GM12892 (cell line): ENCODE data around the gene UBE2K.
A peak's percentile ranks its signal among the peaks of the same experiment; 100 is the strongest.
"Not testable (repeated sequence)": the region's sequence is repeated elsewhere in the genome, so short reads cannot be mapped to it uniquely, and the experiment has no call there.

Source experiments
- DNase-seq: peaks from one replicate; pipeline ENCODE4 v3.0.0; 2011; ENCODE audit not compliant: insufficient read length
- FAIRE-seq: peaks from 2 replicates; lab custom pipeline; 2011; peaks lifted over from hg19 to GRCh38; lab: Jason Lieb, UNC
- POLR2A ChIP-seq: IDR thresholded peaks from 2 replicates; pipeline ENCODE4 v1.6.1; 2011; ENCODE audit warnings: low read depth, low read length, control low read depth
- POLR2AphosphoS5 ChIP-seq: IDR thresholded peaks from 2 replicates; pipeline ENCODE4 v1.6.1; 2011; ENCODE audit warnings: low read depth, low read length, control low read depth
- TAF1 ChIP-seq: IDR thresholded peaks from 2 replicates; pipeline ENCODE4 v1.6.1; 2011; ENCODE audit warnings: low read depth, mild to moderate bottlenecking, control low read depth, low read length, borderline replicate concordance

The UBE2K gene

DNA sequence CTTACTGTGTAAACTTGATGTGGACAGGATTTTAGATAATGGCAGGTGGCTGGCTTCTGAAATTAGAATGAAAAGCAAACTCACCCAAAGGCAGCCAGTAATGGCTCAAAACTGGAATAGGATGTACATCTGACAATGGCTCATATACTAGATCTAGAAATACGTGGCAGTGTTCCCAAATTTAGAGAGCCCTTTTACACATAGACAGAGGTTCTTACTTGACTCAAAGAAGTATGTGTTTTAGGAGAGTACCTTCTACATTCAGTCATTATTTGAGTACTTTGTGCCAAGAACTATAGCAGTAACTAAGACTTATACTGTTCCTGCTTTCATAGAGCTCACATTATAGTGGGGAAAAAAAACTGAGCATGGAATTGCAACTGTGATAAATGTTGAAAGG is 48.0 kb downstream of the UBE2K start:
- DNase-seq (no peak), FAIRE-seq (peak; percentile 38)
- no peak for TF ChIP-seq TAF1
- TF ChIP-seq POLR2A = no peak
- TF ChIP-seq POLR2AphosphoS5 = no peak

DNA sequence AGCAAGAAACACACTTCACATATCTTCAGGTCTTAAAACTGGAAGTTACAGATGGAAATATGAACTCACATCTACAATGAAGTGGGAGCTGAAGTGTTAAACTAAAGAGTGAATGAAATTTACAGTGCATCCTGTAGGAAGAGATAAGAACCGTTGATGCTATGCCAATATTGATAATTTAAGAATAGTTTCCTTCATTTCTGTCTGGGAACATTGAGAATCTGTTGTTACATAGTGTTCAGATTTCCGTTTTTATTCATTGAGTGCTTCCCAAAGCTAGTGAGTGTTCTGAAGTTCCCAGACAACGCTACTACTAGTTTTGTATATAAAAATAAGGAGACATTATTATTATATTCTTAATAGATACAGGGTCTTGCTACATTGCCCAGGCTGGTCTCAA is 52.3 kb downstream of the UBE2K start:
- no peak for FAIRE-seq
- TF ChIP-seq TAF1 = no peak
- TF ChIP-seq POLR2A = no peak
- no peak for TF ChIP-seq POLR2AphosphoS5
- DNase-seq = no peak

DNA sequence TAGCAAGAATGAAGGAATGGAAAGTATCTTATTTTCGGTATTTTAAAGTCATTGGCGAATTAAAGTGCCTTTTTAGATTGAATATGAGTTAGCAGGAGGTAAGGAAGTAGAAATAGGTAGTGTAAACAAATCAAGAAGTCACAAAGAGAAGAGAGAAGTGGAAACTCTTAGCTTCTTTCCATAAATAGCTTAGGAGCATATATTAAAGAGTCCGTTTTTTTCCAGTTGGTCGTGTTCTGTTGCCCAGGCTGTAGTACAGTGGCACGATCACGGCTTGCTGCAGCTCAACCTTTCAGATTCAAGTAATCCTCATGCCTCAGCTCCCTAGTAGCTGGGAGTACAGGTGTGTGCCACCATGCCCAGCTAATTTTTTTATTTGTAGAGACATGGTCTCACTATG is 56.4 kb downstream of the UBE2K start:
- TF ChIP-seq TAF1 = no peak
- TF ChIP-seq POLR2AphosphoS5 = no peak
- TF ChIP-seq POLR2A = no peak
- FAIRE-seq (peak; percentile 48), DNase-seq (no peak)

DNA sequence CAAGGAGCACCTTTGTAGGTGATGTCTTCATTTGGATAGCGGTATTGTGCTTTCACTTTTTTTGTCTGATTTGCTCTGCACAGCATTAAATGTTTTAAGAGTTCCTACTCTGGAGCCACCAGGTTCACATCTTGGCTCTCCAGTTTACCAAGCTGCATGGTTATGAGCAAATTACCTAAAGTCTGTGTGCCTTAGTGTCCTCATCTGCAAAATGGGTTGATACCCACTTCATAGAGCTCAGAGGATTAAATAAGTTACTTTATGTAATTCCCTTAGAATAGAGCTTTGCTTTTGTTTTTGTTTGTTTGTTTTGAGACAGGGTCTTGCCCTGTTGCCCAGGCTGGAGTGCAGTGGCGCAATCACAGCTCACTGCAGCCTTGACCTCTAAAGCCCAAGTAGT is 58.2 kb downstream of the UBE2K start:
- FAIRE-seq (no peak), DNase-seq (no peak)
- TF ChIP-seq TAF1 (no peak), POLR2AphosphoS5 (no peak), POLR2A (no peak)

GRCh38 chr4:39758176-39758575 is 60.2 kb downstream of the UBE2K start:
- no peak for TF ChIP-seq POLR2A
- no peak for TF ChIP-seq TAF1
- no peak for TF ChIP-seq POLR2AphosphoS5
- FAIRE-seq = no peak
- no peak for DNase-seq

DNA sequence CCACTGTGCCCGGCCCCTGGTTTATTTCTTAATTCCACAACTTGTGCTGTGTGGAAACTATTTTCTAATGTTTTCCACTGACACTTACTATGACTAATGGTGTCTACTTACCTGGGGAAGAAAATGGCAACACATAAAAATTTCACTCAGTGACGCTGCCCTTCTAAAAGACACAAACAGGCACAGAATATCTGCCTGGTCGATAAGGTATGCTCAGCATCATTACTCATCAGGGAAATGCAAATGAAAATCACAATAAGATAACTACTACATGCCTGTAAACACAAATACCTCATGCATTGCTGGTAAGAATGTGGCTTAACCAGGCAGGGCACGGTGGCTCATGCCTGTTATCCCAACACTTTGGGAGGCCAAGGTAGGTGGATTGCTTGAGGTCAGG is 61.6 kb downstream of the UBE2K start:
- no peak for TF ChIP-seq TAF1
- TF ChIP-seq POLR2AphosphoS5 = no peak
- no peak for TF ChIP-seq POLR2A
- DNase-seq = no peak
- no peak for FAIRE-seq

DNA sequence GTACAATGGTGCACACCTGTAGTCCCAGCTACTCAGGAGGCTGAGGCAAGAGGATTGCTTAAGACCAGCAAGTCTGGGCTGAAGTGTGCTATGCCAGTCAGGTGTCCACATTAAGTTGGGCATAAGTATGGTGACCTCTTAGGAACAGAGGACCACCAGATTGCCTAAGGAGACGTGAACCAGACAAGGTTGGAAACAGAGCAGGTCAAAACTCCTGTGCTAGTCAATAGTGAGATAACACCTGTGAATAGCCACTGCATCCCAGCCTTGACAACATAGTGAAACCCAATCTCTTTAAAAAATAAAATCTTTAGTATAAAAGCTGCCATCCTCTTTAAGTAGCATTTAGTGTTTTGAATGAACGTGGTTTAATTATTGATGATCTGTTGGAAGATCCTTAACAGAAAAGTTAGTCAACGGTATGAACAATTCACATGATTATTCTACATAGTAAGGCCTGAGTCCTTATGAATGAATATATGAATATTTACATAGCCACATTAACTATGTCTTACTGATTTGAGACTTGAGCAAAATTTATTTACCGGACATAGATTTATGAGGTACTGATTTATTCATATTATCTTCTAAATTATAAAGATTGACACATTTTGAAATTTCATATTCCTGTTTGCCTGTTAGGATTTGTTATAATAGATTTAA is 63.2 kb downstream of the UBE2K start:
- DNase-seq (no peak), FAIRE-seq (no peak)
- TF ChIP-seq POLR2AphosphoS5 (no peak), TAF1 (no peak), POLR2A (no peak)

DNA sequence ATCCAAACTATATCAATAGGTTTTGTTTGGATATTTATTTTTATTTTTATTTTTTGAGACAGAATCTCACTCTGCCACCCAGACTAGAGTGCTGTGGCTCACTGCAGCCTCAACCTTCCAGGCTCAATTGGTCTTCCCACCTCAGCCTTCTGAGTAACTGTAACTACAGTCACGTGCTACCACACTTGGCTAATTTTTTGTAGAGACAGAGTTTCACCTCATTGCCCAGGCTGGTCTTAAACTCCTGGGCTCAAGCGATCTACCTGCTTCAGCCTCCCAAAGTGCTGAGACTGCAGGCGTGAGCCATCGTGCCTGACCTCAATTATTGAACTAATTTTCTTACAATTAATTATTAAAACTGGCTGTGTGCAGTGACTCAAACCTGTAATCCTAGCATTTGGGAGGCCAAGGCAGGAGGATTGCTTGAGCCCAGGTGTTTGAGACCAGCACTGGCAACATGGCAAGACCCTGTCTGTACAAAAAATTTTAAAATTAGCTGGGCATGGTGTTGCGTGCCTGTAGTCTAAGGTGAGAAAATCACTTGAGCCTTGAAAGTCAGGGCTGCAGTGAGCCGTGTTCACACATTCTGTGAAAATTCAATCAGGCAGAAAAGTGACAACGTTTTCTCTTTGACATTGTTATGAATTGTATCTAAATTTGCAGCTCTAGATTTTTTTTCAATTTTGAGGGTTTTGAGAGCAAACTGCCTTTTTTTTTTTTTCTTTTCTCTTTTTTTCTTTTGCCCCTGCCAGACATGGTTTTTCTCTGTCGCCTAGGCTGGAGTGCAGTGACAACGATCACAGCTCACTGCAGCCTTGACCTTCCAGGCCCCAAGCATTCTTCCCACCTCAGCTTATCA is 66.0 kb downstream of the UBE2K start:
- DNase-seq (no peak), FAIRE-seq (no peak)
- no peak for TF ChIP-seq TAF1
- no peak for TF ChIP-seq POLR2AphosphoS5
- TF ChIP-seq POLR2A = no peak

GRCh38 chr4:39770005-39770404 is 72.1 kb downstream of the UBE2K start:
- TF ChIP-seq TAF1 = no peak
- TF ChIP-seq POLR2AphosphoS5 = no peak
- no peak for TF ChIP-seq POLR2A
- FAIRE-seq = no peak

GRCh38 chr4:39770471-39770870 is 72.5 kb downstream of the UBE2K start:
- no peak for FAIRE-seq
- TF ChIP-seq POLR2AphosphoS5 (no peak), TAF1 (no peak), POLR2A (no peak)

More at GRCh38 chr4:39770005-39770404, 72.1 kb downstream of the UBE2K start:
- no peak for DNase-seq

DNA sequence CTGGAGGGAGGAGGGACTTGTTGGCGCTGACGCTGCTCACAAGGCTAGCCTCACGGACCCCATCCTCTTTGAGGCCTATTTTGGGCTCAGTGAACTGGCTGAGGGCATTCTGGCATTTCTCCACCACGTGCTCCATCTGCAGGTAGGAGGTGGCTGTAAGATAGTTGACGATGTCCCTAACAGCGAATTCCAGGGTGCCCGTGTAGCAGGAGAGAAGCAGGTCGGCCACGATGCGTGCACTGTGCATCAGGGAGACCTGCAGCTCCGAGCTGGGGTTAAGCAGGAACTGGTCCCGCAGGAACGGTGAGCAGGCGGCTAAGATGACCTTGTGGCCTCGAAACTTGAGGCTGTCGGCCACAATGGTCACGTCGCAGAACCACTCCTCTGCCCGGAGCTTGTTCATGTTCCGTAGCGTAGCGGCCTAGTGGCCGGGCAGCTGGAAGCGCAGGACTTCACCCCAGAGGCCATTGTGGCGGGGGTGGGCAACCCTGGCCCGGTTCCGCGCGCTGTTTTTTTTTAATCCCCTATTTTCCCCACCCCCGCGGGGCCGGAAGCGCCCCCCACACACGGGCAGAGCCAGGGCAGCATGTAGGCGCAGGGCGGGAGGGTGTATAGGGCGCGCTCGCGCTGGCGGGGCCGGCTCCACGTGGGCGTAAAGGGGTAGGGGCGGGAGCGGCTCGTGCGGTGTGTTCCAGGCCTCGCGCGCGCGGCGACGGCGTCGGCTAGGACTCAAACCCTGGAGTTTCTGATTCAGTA is 73.2 kb downstream of the UBE2K start:
- TF ChIP-seq POLR2A (no peak), POLR2AphosphoS5 (no peak), TAF1 (no peak)
- no peak for DNase-seq
- no peak for FAIRE-seq

More at GRCh38 chr4:39770471-39770870, 72.5 kb downstream of the UBE2K start:
- DNase-seq = no peak

- DNase-seq, FAIRE-seq: not testable (repeated sequence)
Measured at GRCh38 chr4:39781988-39782387, 84.1 kb downstream of the UBE2K start.
